ENCODE measurements around the gene BFSP2. TPM values are rescaled to one million over a fixed set of nuclear protein-coding genes. Genes with fewer than 3 reads are reported as not detected.
"Not testable (repeated sequence)": the region's sequence is repeated elsewhere in the genome, so short reads cannot be mapped to it uniquely, and the experiment has no call there.

BFSP2 gene
- total RNA-seq, 1 donor from 2014 or later, result not detected

DNA sequence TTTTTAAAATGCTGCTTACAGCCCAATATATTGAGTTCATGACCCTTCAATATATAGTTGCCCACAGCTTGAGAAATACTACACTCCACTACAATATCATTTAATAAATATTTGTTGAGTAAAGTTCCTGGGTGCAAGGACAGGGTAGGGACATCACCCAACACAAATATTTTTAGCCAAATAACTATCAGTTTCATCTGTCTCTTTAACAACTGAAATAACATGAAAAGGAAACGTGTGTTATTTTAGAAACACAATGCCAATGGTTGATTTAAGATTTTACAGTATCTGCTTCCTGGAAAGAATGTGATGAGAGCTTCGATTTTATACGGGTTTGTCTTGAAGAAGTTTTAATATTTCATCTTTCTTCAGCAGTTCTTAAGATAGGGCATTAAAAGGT lies 106.0 kb downstream of the BFSP2 start:
- no peak for DNase-seq (ENCODE audit: low spot score in 2 of 2)
- FAIRE-seq, result no peak

DNA sequence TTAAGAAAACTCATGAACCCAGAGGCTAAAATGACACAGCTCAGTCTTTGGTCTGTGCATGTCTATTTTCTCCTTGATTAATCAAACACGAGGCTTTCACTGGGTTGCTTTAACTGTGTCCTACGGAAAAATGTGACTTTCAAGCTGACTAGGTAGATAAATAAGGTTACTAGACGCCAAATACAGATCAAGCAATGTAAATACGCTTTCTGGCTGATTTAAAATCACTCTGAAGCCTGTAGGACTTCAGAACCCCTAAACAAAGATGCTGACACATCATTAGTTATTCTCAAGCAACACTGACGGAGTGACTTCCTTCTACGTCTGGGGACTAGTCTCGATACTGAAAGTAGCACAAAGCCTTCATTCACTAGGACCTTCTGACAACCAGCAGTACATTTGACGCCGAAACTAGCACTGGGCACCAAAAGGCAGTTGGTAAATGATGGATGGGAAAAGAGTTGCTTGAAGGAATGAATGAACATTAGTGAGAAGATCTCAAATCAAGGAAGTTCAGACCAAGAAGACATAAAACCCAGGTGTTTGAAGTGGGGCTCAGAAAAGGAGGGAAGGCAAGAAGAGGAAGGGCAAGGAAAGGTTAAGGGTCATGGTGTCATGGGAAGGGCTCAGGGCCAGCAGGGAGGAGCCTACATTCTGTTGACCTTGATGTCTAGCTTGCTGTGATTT lies 106.5 kb downstream of the BFSP2 start:
- FAIRE-seq (no peak), DNase-seq (ENCODE audit: low spot score in 2 of 2) (peak in 1 of 2 donors; percentile 15)

DNA sequence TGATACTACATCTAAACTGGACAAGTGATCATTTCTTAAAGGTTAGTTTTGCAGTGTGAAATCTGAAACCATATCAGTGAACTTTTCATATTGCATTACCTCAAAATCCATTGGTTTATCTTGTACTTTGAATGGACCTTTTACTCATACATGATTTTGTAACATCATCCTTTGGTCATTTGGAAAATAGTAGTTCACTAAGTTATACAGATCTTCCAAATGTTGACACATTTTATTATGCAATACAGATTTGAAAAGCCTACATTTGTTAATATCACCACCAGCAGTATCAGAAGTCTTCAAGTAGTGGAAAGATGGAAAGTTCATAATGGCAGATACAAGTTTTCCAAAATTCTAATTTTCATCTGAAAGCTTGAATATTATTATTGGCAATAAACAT lies 109.6 kb downstream of the BFSP2 start:
- no peak for FAIRE-seq
- DNase-seq (ENCODE audit: low spot score in 2 of 2), result no peak

DNA sequence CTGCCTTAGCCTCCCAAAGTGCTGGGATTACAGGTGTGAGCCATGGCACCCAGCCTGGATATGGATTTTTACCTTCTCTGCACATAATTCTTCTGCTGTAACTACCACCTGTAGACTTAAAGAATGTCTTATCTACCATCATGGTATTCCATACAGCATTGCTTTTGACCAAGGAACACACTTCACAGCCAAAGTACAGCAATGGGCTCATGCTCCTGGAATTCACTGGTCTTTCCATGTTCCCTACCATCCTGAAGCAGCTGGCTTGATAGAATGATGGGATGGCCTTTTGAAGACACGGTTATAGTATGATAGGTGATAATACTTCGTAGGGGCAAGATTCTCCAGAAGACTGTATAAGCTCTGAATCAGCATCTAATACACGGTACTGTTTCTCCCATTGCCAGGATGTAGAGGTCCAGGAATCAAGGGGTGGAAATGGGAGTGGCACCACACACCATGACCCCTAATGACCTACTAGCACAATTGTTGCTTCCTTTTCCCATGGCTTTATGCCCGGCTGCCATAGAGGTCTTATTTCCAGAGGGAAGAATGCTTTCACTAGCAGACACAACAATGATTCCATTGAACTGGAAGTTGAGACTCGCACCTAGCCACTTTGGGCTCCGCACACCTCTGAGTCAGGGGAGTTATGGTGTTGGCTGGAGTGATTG lies 112.7 kb downstream of the BFSP2 start:
- no peak for DNase-seq (ENCODE audit: low spot score in 2 of 2)
- FAIRE-seq, result no peak

DNA sequence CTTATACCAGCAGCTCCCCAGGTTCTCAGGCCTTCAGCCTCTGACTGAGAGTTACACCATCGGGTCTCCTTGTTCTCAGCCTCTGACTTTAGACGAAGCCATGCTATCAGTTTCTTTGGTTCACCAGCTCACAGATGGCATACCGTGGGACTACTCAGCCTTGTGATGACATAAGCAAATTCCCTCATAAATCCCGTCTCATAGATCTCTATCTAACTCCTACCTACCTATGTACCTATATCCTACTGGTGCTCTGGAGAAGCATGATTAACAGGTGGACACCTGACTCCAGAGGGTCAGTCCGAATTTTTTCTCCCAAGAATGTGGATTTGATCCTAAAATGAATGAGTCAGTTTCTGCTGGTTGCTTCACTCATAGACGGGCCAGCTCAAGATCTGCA lies 114.6 kb downstream of the BFSP2 start:
- FAIRE-seq, result no peak
- no peak for DNase-seq (ENCODE audit: low spot score in 2 of 2)

DNA sequence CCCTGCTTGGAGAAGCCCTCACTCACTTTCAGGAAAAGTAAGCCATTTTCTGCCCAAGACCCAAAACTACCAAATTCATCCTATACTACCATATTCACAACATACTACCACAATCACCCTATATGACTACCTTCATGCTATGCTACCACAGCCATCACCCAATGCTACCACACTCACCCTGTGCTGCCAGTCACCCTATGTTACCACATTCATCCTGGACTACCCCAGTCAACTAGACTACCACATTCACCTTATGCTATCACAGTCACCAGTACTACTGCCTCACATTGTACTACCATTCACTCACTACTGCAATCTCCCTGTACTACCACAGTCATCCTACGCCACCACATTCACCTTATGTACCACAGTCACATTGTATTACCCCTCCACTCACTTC lies 115.3 kb downstream of the BFSP2 start:
- FAIRE-seq (no peak), DNase-seq (ENCODE audit: low spot score in 2 of 2) (no peak)

DNA sequence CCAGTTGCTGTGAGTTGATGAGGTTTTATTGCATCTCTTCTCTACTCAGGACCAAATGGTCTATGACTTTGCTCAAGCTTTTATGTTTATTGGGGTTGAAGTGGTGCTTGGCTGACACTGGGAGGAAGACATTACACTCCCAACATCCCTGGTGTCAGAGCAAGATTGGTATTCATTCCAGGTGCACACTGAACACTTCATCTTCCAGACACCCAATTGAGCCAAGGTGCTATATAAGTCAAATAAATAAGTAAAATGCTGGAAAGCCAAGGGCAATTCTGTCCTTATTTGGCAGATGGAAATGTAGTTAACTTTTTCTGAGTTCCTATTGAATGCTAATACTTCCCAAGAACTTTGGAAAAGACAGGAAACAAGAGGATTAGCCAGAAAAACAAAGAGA lies 120.4 kb downstream of the BFSP2 start:
- FAIRE-seq (no peak), DNase-seq (ENCODE audit: low spot score in 2 of 2) (no peak)

DNA sequence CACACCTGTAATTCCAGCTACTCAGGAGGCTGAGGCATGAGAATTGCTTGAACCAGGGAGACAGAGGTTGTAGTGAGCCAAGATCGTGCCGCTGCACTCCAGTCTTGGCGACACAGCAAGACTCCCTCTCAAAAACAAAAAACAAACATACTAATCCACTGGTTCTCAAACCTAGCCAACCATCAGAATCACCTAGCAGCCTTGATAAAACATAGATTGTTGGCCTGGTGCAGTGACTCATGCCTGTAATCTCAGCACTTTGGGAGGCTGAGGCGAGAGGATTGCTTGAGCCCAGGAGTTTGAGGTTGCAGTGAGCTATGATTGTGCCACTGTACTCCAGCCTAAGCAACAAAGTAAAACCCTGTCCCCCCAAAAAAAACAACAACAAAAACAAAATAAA lies 121.1 kb downstream of the BFSP2 start:
- not testable (repeated sequence) for DNase-seq (ENCODE audit: low spot score in 2 of 2); FAIRE-seq

DNA sequence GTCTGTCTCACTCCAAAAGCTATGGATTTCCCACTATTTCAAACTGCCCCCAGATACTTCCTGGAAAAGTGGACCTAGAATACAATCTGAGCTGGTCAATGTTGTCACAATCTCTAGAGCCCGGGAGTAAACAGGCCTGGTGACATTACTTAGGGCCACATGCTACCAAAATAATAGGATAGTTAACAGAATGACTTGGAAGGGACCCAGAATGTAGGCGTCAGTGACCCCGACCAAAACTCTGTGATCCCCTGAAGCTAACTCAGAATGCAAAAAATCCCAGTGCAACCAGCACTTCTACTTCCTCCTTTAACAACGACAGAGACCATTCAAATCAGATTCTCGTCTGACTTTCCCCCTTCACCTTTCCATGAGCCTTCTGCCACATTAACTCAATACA lies 122.1 kb downstream of the BFSP2 start:
- DNase-seq (ENCODE audit: low spot score in 2 of 2), result no peak
- FAIRE-seq, result no peak

DNA sequence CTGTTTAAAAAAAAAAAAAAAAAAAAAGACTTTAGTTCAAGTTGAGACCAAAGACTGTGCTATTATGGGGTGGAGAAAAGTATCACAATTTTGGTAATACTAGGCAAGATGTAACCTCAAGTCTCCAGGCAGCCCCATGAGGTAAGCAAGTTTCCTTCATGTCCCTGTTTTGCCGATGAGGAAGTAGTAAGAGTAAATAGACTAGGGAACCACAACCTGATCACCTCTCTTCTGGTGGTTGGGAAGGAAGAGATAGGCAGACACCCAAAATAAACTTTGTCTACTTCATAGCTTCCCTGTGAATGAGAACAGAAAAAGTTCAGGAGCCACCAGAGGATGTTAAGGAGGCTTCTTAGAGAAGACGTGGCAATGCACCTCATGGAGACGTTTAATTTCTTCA lies 123.9 kb downstream of the BFSP2 start:
- not testable (repeated sequence) for FAIRE-seq; DNase-seq (ENCODE audit: low spot score in 2 of 2)

Other genes starting within 250 kb of the BFSP2 start
- gene CDV3, start 173.6 kb downstream of the BFSP2 start, total RNA-seq, result 117 TPM